ENCODE results near the gene XRCC3.
A peak's percentile ranks its signal among the peaks of the same experiment; 100 is the strongest.

XRCC3 gene

GRCh38 chr14:103715052-103716000, at the start of gene XRCC3, which contains the start of gene ZFYVE21:
Gene XRCC3 (minus strand): TSS chr14:103715451. CDS start chr14:103711087, 4,364 bp downstream.
Gene ZFYVE21 (plus strand): TSS chr14:103715810. CDS start chr14:103715842, 32 bp downstream.
- peak; percentile 99 to 100 for DNase-seq

DNA sequence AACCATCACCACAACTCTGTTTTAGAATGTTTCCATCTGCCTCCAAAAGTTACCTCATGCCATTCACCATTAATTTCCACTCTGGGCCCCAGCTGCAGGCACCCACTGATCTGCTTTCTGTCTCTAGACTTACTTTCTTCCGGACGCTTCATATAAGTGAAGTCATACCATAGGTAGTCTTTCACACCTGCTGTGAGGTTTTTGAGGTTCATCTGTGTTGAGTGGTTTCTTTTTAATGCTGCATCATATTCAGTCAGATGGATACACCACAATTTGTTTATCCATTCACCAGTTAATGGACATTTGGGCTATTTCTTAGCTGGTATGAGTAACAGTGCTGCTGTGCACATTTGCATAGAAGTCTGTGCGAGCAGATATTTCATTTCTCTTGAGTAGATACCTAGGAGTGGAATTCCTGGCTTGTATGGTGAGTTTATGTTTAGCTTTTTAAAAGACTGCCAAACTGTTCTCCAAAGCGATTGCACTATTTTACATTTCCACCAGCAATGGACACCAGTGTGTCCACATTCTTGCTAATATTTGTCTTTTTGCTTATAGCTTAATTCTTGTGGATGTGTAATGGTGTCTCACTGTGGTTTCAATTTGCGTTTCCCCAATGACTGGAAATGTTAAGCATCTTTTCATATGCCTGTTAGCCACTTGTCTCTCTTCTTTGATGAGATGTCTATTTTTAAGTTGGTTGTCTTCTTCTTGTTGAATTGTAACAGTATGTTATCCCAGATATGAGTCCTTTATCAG, 48.7 kb upstream of the XRCC3 start:
- no peak for DNase-seq

DNA sequence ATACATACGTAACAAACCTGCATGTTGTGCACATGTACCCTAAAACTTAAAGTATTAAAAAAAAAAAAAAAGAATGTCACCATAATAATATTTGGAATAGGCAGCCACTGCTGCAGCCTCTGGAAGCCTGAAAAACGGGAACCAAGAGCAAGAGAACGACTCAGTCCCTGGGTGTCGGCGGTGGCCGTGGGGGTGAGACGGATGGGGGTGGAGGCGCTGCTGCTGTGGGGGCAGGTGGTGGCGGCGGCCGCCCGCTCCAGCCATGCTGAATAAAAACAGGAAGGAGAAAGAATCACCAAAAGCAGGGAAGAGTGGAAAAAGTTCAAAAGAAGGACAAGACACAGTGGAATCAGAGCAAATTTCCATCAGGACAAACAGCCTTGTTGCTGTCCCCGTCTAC, 47.3 kb upstream of the XRCC3 start:
- DNase-seq = no peak

GRCh38 chr14:103762036-103762435, 46.8 kb upstream of the XRCC3 start:
- DNase-seq = no peak

DNA sequence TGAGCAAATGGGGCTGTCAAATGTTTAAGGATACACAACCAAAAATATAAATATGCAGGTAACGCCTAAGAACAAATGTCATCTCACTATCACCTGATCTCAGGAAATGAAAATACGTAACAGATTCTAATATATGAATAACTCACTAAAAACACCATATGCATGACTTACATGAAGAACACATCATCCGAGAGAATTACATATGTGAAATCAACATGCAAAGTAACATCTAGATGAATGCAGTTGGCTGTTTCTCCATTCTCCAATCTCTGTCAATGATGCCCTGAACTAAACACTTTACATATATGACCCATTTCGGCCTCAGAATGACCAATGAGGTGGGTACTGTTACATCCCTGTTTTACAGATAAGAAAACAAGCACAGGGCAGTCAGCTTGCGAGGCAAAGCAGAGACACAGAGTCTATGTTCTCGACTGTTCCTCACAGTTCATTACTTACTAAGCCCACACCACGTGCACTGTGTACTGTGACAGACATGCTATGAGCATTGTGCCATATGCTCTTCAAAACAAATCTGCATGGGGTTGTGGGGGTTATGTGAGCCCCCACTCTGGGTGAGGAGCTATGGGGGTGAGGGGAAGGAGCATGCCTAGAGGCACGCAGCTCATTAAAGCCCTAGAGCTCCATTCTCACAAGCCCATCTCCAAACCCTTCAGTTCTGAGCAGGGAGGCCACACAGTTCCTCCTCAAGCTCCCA, 43.0 kb upstream of the XRCC3 start:
- no peak for DNase-seq

- no peak for DNase-seq
Measured at GRCh38 chr14:103755060-103755459, 39.8 kb upstream of the XRCC3 start.

DNA sequence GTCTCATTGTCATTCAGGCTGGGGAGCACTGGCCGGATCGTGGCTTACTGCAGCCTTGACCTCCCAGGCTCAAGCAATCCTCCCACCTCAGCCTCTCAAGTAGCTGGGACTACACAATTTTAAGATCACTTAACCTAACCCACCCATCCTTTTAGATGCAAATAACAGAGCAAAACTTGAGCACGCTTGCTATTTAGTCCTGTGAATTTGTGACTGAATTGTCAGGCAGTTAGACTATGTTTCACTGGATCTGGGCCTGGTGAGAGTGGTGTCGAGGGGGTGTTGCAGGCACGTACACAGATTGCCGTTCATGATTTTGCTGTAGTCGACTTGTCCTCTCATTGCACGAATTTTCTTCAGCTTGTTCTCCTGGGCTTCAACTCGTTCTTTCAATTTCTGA, 38.5 kb upstream of the XRCC3 start:
- DNase-seq = no peak

GRCh38 chr14:103749860-103750259, 34.6 kb upstream of the XRCC3 start:
- no peak for DNase-seq

DNA sequence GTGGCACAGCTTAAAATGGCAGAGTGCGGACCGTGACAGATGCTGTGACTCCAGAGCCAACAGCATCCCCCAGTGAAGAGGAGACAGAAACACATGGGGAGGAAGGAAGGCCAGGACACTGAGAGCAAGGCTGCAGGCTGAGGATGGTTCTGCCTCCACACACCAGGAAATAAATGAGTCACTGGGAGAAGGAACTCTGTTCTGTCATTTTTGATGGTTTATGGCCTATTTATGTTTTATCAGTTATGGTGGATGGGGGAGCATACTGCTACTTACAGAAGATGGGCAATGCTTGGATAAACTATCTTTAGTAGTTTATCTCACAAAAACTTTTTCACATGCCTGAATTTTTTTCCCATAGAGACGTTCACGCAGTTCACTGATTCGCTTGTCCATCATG, 34.2 kb upstream of the XRCC3 start:
- no peak for DNase-seq

GRCh38 chr14:103748534-103748857, 33.2 kb upstream of the XRCC3 start:
- DNase-seq = peak; percentile 30 to 51

- no peak for DNase-seq
Measured at GRCh38 chr14:103746701-103747100, 31.4 kb upstream of the XRCC3 start.

DNA sequence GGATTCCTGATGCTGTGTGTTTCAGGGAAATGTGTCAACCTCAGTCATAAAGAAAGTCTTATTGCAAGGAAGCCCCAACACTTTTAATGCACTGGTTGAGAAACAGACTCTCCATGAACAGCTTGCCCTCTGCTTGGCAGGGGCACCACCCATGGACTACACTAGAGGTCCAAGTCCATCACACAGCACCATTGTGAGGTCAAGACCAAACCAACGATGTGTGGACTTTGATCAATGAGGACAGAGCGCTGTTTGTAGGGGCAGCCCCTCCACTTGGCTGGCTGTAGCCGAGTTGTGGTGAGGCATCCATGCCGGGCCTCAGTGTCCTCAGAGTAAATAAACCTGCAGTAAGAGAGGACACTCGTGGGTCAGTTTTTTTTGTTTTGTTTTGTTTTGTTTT, 30.2 kb upstream of the XRCC3 start:
- no peak for DNase-seq

DNA sequence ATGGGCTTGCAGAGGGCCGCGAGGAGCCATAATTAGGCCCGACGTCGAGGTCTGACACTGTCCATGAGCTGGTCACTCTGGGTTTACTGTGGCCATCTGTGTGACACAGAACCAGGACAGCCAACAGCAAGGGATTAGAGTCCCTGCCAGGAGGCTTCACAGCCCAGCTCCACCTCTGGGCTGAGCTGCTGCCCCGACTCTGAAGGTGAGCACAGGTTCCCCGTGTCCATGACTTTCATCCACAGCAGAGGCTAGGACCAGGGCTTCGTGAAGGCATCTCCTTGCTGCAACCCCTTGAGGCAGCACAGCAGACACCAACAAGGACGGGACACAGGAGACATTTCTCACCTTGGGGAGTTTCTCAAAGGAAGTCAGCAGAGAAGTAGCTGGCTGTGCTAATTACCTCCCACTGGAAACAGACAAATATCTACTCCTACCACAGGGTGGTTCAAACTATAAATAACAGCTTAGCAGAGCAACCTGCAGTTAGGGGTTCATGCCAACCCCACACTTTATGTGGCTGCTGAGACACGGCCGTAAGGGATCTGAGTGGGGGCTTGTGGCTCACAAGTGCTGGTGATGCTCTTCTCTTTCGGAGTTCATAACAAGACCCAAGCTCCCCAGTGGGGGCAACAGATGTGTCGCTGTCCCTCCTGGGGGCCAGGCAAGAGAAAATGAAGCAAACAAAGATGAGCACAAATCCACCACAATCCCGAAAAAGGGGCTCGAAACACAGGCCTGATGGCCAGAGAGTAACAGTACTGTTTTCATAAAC, 29.6 kb upstream of the XRCC3 start:
- no peak for DNase-seq

DNA sequence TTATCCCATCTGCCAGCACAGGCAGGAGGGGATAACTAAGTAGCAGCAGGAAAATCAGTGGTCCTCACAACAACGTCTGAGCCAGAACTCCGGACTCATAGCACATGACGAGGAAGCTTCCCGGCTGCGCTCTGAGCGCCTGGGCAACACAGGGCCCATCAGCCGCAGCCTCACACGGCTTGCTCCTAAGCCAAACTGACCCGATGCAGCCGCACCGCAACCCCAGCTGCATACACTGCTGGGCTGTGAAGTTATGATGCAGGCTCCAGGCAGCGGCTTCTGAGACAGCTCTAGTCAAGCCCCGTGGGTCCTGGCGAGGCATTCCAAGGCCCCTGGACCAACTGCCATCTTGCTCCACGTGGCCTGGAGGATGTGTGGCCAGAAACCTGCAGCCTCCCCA, 28.4 kb upstream of the XRCC3 start:
- DNase-seq = no peak

DNA sequence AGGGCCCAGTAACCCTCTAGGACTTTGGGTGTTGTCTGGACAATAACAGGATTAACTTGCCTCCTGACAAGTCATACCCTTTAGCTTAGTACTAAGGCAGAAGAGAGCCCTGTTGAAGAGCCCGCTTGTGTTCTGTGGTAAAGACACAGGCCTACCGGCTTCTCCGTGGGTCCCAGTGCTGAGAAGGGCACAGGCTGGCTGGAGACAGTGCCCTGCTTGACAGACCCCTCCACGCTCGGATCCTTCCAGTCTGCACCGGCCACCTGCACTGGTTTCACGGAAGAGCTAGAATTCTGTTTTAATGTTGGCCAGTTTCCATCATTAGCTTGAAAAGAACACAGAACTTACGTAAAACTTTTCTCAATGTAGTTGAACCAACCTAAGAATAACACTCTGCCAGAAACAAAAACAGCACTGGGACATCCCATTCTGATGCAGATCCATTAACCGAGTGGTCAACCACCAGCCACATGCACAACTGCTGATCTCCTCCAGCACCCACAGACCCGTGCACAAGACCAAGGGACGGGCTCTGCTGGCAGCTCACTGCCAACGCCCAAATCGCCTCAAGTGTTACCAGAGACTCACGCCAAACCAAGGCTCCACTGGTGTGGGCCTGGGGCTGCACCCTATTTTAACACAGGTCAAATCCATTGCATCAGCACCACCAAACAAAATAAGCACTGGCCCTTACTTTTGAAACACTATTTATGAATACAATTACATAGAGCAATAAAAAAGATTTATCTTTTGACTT, 27.4 kb upstream of the XRCC3 start:
- no peak for DNase-seq

DNA sequence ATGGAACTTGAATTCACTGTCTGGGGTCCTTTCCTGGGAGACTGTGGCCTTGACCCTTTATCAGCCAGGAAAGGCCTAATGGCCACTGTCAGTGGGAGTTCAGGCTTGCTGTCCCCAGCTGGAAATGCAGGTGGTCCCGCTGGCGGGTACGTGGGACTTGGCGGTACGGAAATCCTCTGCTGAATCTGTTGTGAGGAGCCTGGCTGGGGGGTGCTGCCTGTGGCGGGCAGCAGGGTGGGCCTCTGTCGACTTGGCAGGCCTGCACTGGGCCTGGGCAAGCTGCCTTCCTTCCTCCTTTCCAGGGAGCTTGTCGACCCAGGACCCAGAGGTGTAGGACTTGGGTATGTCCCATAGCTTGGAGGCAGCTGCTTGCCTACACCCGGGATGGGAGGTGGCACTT, 26.6 kb upstream of the XRCC3 start:
- DNase-seq = no peak

DNA sequence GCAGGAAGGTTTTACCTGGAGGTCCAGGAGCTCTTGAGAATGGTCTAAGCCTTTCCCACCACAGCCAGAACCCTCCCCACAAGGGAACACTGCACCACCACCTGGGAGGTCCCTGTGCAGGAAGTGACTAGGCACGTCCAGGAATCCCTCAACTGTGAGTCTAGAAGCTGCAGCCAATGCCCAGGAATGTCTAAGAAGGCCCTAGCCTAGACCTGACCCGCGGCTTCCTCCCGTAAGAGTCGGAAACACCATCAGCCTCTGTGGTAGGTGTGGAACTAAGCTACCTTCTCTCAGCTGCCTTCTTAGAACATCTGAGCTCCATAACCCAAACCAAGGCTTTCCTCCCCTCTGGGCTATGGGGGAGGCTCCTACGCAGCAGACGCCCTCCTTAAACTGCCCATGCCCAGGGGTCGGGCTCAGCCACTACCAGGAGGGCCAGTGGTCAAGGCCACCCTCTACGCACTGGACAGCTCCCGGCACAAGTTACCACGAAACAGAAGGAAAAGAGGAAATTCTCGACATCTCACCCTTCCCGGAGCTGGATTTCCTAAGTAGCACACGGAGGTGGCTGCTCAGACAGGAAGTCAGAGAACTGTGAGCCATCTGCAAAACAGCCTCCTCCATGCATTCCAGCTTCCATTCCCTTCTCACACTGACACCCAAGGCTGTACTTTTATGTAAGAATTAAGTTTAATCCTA, 25.9 kb upstream of the XRCC3 start:
- no peak for DNase-seq

- no peak for DNase-seq
Measured at GRCh38 chr14:103739793-103740501, 24.7 kb upstream of the XRCC3 start.

GRCh38 chr14:103739466-103739792, 24.2 kb upstream of the XRCC3 start:
- DNase-seq = no peak

DNA sequence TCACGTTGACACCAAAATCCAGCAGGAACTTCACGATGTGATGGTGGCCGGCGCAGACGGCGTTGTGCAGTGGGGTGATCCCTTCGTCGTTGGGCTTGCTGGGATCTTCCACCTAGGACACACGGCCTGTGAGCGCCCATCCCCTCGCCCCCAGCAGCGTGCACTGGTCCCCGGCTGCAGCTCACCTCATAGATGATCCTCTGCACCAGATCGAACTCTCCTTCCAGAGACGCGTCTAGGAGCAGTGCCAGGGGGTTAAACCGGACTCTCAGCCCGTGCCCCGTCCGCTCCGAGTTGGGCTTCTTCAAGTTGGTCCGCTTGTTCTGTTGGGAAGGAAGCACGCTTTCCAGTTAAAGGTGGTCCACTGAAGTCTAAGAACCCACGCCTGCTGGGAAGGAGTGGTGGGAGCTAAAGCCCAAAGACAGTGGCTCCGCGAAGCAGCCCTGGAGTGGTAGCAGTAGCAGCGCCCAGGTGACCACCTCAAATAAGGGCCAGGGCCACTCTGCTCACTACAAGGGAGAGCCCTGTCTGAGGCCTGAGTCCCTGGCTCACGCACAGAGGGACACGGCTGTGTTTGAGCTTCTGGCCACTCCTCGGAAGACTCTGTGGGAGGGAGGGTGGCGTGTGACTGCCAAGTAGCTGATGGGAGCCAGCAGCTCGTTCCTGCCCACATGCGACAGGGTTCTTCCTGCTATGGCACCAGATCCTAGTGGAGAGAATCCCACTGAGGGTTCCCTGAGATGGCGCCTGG, 23.6 kb upstream of the XRCC3 start:
- no peak for DNase-seq
